Mesendoderm (in vitro differentiated cells): ENCODE results near the gene FAM131A.
A peak's percentile ranks its signal among the peaks of the same experiment; 100 is the strongest.

Experiments used
- DNase-seq: peaks from one replicate; pipeline ENCODE4 v3.0.0; 2013
- H2AK5ac ChIP-seq: 2 replicates; pipeline ENCODE4 v1.6.1; 2013; ENCODE audit warnings: low read length, inconsistent platforms
- H2BK120ac ChIP-seq: 2 replicates; pipeline ENCODE4 v1.6.1; 2013; ENCODE audit warnings: low read depth, mild to moderate bottlenecking, low read length, moderate library complexity, mixed read lengths
- H2BK15ac ChIP-seq: replicated peaks from 2 replicates; pipeline ENCODE4 v1.6.1; 2013; ENCODE audit warnings: low read depth, mild to moderate bottlenecking, moderate library complexity
- H2BK5ac ChIP-seq: 2 replicates; pipeline ENCODE4 v1.6.1; 2013; ENCODE audit warnings: low read length, inconsistent platforms
- H3K18ac ChIP-seq: 2 replicates; pipeline ENCODE4 v1.6.1; 2013; ENCODE audit warnings: mild to moderate bottlenecking, low read length, mixed read lengths
- H3K23ac ChIP-seq: one replicate; pipeline ENCODE4 v1.6.1; 2013; ENCODE audit warnings: low read length
- H3K27ac ChIP-seq: 2 replicates; pipeline ENCODE4 v1.5.1; 2013; ENCODE audit warnings: low read depth, mild to moderate bottlenecking, inconsistent platforms, low read length, moderate library complexity
- H3K27me3 ChIP-seq: 2 replicates; pipeline ENCODE4 v1.6.1; 2013; ENCODE audit warnings: low read length, control low read depth, mild to moderate bottlenecking, inconsistent platforms; ENCODE audit not compliant: insufficient read depth, poor library complexity
- H3K36me3 ChIP-seq: 2 replicates; pipeline ENCODE4 v1.6.1; 2013; ENCODE audit warnings: low read length, inconsistent platforms; ENCODE audit not compliant: control insufficient read depth, insufficient read depth
- H3K4ac ChIP-seq: one replicate; pipeline ENCODE4 v1.6.1; 2013; ENCODE audit warnings: low read depth, mild to moderate bottlenecking, low read length, moderate library complexity
- H3K4me1 ChIP-seq: 2 replicates; pipeline ENCODE4 v1.6.1; 2013; ENCODE audit warnings: low read depth, low read length, inconsistent platforms; ENCODE audit not compliant: control insufficient read depth
- H3K4me2 ChIP-seq: 2 replicates; pipeline ENCODE4 v1.6.1; 2013; ENCODE audit warnings: low read length
- H3K4me3 ChIP-seq: 2 replicates; pipeline ENCODE4 v1.5.1; 2013; ENCODE audit warnings: mild to moderate bottlenecking, low read length
- H3K56ac ChIP-seq: one replicate; pipeline ENCODE4 v1.6.1; 2013; ENCODE audit warnings: low read length
- H3K79me1 ChIP-seq: 2 replicates; pipeline ENCODE4 v1.6.1; 2013; ENCODE audit warnings: low read length, inconsistent platforms
- H3K79me2 ChIP-seq: 2 replicates; pipeline ENCODE4 v1.6.1; 2013; ENCODE audit warnings: mild to moderate bottlenecking, low read length; ENCODE audit not compliant: control insufficient read depth, insufficient read depth
- H3K9ac ChIP-seq: 2 replicates; pipeline ENCODE4 v1.6.1; 2013; ENCODE audit warnings: low read length, inconsistent platforms
- H4K5ac ChIP-seq: one replicate; pipeline ENCODE4 v1.6.1; 2013; ENCODE audit warnings: low read length
- H4K8ac ChIP-seq: one replicate; pipeline ENCODE4 v1.6.1; 2013; ENCODE audit warnings: low read depth, mild to moderate bottlenecking, control low read depth, low read length, moderate library complexity
- WGBS: extraction: QIAGEN DNeasy Blood & Tissue Kit; methylation state at CpG from one replicate; pipeline ENCODE4 v1.1.7; 2013; ENCODE audit warnings: low lambda C conversion rate, missing lambda C conversion rate; ENCODE audit not compliant: insufficient coverage; ENCODE audit errors: extremely low coverage; 5-methylcytosine and 5-hydroxymethylcytosine counted together

Gene FAM131A

DNA sequence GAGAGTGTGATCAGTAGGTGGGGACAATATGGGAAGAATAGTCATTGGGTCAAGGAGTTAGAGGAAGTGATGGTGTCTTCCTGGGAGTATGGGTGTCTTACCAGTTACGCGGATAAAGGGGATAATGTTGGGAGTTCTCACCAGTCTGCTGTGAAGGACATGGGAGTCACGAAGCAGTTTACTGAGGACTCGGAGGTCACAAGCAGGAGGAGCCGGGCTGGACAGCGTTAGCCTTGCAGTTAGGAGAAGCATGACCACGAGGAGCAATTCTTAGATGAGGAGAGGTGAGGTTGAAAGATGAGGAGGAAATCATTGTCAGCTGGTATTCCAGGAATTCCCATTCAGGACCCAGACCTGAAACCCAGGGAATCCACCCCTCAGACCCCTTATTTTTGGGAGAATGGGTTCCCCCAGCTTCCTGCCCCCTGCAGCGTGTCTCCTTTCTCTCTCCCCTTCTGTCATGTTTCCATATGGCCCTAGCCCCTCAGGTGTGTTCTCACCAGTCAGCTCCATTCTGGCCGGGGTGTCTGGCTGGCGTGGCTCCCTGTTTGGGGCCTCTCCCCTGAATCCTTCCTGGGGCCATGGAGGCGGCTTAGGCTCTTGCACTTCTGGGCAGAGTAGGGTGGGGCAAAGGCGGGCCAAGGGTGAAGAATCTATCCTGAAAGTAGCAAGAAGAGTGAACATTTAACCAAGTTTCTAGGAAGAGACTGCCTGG lies 38.5 kb downstream of the FAM131A start:
- Histone ChIP-seq H3K79me1 (no peaks in the 10 kb centered on the region), H3K56ac (peak overlapping the region; percentile 5), H3K9ac (no peak overlapping the region), H3K4me2 (no peak overlapping the region), H4K5ac (no peak overlapping the region), H2BK5ac (no peak overlapping the region), H3K27me3 (peaks cover 4% of the 10 kb centered on the region), H3K18ac (no peak overlapping the region), H3K23ac (no peak overlapping the region), H3K27ac (no peak overlapping the region), H3K79me2 (no peaks in the 10 kb centered on the region), H3K4ac (no peak overlapping the region), H4K8ac (no peak overlapping the region), H3K36me3 (no peaks in the 10 kb centered on the region), H2BK120ac (no peak overlapping the region), H2BK15ac (no peak overlapping the region), H2AK5ac (no peak overlapping the region), H3K4me1 (peaks cover 7% of the 10 kb centered on the region), H3K4me3 (no peak overlapping the region)
- no peak for DNase-seq
- no CpG with 5 or more reads among the region's 12 CpGs for WGBS

DNA sequence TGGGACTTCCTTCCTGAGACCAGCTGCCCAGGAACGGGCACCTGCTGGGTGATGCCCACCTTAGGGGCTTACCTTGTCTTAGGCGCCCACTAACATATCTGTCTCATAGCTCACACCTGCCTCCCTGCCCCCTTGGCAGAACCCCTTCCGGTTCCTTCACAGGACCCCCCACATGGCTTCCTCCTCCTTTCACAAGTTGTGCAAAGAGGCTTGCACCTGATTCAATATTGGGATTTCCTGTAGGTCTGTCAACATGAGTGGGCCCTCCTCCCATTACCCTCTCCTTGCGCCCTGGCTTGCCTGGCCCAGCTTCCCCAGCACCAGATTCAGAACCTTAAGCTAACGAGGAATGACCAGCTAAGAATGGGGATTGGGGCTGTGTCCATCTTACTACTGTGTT lies 40.0 kb downstream of the FAM131A start:
- H2AK5ac ChIP-seq = no peak overlapping the region
- no peak overlapping the region for H3K4ac ChIP-seq
- no peak overlapping the region for H2BK5ac ChIP-seq
- peak overlapping the region; percentile 1 for H3K9ac ChIP-seq
- H3K18ac ChIP-seq = no peak overlapping the region
- no peaks in the 10 kb centered on the region for H3K36me3 ChIP-seq
- no peak overlapping the region for H3K27ac ChIP-seq
- no peak for DNase-seq
- no peak overlapping the region for H3K4me2 ChIP-seq
- H3K27me3 ChIP-seq = peaks cover 8% of the 10 kb centered on the region
- peaks cover 7% of the 10 kb centered on the region for H3K4me1 ChIP-seq
- no peak overlapping the region for H3K4me3 ChIP-seq
- H3K79me1 ChIP-seq = no peaks in the 10 kb centered on the region
- no peak overlapping the region for H2BK15ac ChIP-seq
- H3K79me2 ChIP-seq = no peaks in the 10 kb centered on the region
- no peak overlapping the region for H2BK120ac ChIP-seq
- no peak overlapping the region for H3K56ac ChIP-seq
- no peak overlapping the region for H4K5ac ChIP-seq
- no peak overlapping the region for H3K23ac ChIP-seq
- no peak overlapping the region for H4K8ac ChIP-seq
- WGBS = no CpG with 5 or more reads among the region's 5 CpGs

DNA sequence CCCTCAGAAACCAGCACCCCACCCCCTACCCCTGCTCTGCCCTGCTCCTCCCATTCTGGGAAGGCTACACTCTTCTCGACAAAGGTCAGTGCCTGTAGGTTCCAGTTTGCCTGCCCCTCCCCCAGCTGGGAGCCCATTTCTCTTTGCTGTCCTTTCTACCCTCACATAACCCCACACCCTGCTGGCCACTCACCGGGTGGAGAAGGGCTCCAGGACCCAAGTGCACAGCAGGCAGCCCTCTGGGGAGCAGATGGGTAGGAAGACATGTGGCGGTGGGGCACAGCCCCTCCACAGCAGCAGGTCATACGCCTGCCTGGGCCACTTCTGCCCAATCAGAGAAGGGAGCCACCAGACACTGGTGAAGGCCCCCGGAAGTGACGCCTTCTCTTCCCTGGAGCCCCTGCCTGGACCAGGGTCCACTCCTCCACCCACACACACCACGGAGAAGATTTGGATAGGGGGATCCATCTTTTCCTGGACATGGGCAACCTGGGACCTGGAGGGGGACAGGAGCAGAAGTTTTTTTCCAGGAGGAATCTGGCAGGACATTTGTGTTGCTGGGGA lies 40.6 kb downstream of the FAM131A start, which contains the start of gene THPO:
THPO (minus strand) TSS at position 326 of the 564 bp plus-strand sequence. CDS start 1,948 bp downstream, outside the sequence.
- Histone ChIP-seq H3K4me2 (no peak within 1 kb of the TSS), H3K4ac (no peak within 1 kb of the TSS), H3K27me3 (peaks cover 8% of the 10 kb centered on the region), H3K18ac (no peak within 1 kb of the TSS), H3K36me3 (no peaks in the 10 kb centered on the region), H4K5ac (no peak within 1 kb of the TSS), H2AK5ac (peak within 1 kb of the TSS; percentile 43), H2BK120ac (no peak within 1 kb of the TSS), H3K56ac (peak within 1 kb of the TSS; percentile 74), H3K9ac (peak within 1 kb of the TSS; percentile 1), H3K4me3 (no peak within 1 kb of the TSS), H2BK15ac (no peak within 1 kb of the TSS), H3K4me1 (peaks cover 7% of the 10 kb centered on the region), H4K8ac (no peak within 1 kb of the TSS), H3K79me2 (no peaks in the 10 kb centered on the region), H2BK5ac (no peak within 1 kb of the TSS), H3K27ac (no peak within 1 kb of the TSS), H3K23ac (no peak within 1 kb of the TSS), H3K79me1 (no peaks in the 10 kb centered on the region)
- WGBS = no CpG with 5 or more reads among the region's 7 CpGs
- DNase-seq = peak; percentile 52

DNA sequence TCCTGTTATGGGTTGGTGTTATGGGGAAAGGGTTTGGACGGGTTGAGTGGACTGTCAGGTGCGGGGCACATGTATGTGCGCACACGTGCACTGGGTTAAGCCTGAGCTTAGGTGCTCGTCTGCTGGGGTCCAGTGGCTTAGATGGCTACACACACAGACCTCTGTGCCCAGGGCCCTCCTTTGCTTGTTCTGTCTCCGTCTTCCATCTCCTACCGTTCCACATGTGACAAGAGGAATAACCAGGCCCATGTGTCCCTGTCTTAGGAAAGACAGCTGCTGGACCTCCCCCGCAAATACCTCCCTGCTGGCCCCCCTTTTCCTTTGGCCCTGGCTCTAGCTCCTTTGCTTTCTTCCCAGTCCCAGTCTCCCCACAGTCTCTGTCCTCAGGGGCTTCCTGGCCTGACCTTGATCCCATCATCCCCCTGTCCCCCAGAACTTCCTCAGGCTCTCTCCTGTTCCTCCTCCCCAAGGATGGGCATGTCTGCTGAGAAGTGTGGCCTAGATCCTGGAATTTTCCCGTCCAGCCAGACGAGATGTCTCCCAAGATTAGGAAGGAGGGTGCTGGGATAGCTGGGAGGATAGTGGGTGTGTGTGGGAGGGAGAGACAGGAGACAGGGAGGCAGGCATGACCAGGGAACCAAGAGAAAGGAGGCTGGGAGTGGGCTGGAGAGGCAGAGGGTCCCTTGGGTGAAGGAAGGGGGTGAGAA lies 41.4 kb downstream of the FAM131A start:
- Histone ChIP-seq H3K79me1 (no peaks in the 10 kb centered on the region), H3K79me2 (no peaks in the 10 kb centered on the region), H3K18ac (no peak overlapping the region), H4K5ac (no peak overlapping the region), H3K36me3 (no peaks in the 10 kb centered on the region), H3K27ac (no peak overlapping the region), H3K23ac (no peak overlapping the region), H3K4ac (no peak overlapping the region), H3K27me3 (peaks cover 8% of the 10 kb centered on the region), H3K4me3 (no peak overlapping the region), H3K4me1 (peaks cover 7% of the 10 kb centered on the region), H2BK5ac (no peak overlapping the region), H3K9ac (no peak overlapping the region), H2BK120ac (no peak overlapping the region), H2AK5ac (peak overlapping the region; percentile 43), H2BK15ac (no peak overlapping the region), H4K8ac (no peak overlapping the region), H3K4me2 (peak overlapping the region; percentile 57), H3K56ac (peak overlapping the region; percentile 74)
- no peak for DNase-seq
- WGBS = no CpG with 5 or more reads among the region's 10 CpGs

DNA sequence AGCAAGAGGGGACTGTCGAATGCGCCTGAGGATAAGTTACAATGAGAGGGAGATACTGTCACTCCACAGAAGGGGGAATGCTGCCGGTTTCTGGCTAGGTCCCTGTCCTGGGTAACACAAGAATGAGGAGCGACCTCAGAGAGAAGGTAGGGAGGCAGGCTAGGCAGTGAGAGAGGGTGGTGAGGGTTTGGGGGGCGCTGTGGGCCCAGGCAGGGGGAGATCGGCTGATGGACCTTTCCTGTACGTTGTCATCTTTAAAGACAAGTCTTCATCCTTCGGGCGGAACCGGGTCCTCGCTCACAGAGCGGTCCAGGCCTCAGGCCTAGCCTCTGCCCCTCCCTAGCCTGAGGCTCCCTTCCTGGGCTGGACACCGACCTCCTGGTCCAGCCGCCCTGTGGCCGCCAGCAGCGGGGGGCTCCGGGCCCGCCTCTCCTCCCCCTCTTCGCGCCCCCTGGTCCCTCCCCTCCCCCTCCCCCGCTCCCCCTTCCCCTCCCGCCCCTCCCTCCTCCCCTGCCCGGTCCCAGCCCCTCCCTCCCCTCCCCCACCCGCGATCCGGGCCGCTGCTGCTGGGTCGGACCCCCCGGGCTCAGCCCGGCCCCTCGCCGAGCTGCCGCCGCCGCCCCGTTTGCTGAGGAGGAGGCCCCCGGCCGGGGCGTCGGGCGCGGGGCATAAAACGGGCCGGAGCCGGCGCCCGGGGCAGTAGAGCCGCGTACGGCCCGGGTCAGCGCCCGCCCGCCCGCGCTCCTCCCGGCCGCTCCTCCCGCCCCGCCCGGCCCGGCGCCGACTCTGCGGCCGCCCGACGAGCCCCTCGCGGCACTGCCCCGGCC lies 42.2 kb downstream of the FAM131A start, which contains the start of gene CHRD:
CHRD (plus strand) TSS at position 697 of the 827 bp plus-strand sequence. CDS start 265 bp downstream, outside the sequence.
- no peak within 1 kb of the TSS for H3K23ac ChIP-seq
- DNase-seq = peak; percentile 30
- H2BK120ac ChIP-seq = no peak within 1 kb of the TSS
- no peak within 1 kb of the TSS for H4K5ac ChIP-seq
- H3K79me2 ChIP-seq = no peaks in the 10 kb centered on the region
- H3K79me1 ChIP-seq = no peaks in the 10 kb centered on the region
- no peaks in the 10 kb centered on the region for H3K36me3 ChIP-seq
- H3K4me1 ChIP-seq = peaks cover 7% of the 10 kb centered on the region
- peak within 1 kb of the TSS; percentile 92 for H3K4me2 ChIP-seq
- WGBS = no CpG with 5 or more reads among the region's 71 CpGs
- no peak within 1 kb of the TSS for H4K8ac ChIP-seq
- no peak within 1 kb of the TSS for H3K27ac ChIP-seq
- H3K18ac ChIP-seq = peak within 1 kb of the TSS; percentile 89
- peak within 1 kb of the TSS; percentile 34 for H3K4me3 ChIP-seq
- H2AK5ac ChIP-seq = peak within 1 kb of the TSS; percentile 43
- H3K4ac ChIP-seq = no peak within 1 kb of the TSS
- H3K27me3 ChIP-seq = peaks cover 8% of the 10 kb centered on the region
- no peak within 1 kb of the TSS for H2BK15ac ChIP-seq
- peak within 1 kb of the TSS; percentile 74 for H3K56ac ChIP-seq
- no peak within 1 kb of the TSS for H2BK5ac ChIP-seq
- H3K9ac ChIP-seq = peak within 1 kb of the TSS; percentile 49
